NCI-H1092 treated with DMSO at 0.1 percent for 48 hours (cell line): ENCODE data around the gene ESR2.
"Not testable (repeated sequence)": the region's sequence is repeated elsewhere in the genome, so short reads cannot be mapped to it uniquely, and the experiment has no call there.

Experiments used
- DNase-seq: peaks from one replicate; lab custom pipeline; 2025; lab: John Stamatoyannopoulos, UW

Gene ESR2

DNA sequence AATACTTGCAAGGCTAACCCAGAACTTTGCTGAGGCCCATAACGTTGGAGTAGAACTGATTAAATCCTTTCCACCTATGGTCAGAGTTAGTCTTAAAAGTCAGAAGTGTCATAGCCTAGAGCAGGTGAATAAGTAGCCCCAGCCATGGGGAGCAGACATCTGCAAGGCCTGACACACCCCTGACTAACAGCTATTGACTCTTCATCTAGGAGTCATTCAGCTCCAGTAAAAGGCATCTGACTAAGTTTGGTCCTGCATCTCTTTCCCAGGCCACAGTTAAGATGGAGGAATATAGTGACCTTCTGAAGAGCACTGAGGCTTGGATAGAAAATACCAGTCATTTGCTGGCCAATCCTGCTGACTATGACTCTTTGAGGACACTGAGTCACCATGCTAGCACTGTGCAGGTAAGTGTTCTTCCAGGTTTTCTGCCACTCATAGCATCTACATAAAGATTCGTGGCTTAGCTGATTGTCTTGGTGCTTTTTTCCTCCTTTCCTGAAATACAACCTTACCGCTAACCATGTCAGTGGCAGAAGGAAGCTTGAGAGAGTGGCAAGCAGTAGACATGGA lies 212.9 kb downstream of the ESR2 start:
- no peak for DNase-seq

DNA sequence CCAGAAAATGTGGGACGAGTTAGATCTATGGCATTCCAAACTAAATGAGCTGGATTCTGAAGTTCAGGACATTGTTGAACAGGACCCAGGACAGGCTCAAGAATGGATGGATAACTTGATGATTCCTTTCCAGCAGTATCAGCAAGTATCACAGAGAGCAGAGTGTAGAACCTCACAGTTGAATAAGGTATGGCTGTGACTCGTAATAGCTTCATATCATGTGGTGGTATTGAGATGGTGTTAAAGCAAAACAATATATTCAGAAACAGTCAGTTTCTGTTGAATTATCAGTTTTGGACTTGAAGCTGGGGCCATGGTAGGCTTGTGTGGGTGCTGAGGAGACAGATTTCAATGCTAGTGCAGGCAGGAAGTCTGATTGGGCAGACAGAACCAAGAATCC lies 213.7 kb downstream of the ESR2 start:
- no peak for DNase-seq

DNA sequence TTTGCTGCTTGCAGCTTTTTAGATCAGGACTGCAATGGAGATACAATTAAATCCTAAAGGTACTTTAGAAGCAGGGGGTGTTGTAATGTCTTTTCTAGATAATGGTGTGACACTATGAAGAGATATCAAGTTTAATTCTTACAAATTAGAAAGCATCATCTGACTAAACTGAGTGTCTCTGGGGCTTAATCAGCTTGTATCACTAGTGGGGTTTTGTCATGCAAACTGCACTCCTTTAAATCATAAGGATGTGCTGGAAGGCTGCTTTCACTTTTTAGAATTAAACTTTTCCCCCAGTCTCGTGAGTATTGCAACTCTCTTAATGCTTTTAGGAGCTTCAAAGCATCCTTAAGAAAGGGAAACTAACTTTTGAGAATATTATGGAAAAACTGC lies 218.6 kb downstream of the ESR2 start:
- DNase-seq: no peak

DNA sequence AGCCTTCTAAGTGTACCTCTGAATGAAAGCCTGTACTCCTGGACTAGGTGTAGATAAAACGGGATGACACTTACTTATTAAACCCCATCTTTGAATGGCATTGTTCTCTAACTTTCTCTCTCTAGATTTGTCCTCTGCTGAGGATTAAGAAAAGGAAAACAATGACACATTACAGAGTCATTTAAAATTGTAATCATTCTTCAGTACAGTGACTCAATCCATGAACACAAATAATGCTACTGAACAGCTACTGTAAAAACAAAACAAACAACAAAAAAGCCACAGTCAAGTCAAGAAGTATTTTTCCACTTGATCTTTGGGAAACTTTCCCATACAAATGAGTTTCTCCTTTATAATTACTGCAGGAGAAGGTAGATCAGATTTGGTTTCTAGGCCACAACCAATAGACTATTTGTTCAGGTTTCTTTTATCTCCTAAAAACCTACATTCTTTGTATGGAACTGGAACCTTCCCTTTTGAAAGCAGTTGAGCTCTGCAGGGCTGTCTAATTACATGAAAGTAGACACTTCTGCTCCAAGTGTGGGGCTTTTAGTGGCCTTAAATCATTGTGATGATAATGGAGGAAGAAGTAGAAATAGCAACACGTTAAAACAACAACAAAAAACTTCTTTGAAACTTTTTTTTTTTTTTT lies 219.1 kb downstream of the ESR2 start:
- no peak for DNase-seq

DNA sequence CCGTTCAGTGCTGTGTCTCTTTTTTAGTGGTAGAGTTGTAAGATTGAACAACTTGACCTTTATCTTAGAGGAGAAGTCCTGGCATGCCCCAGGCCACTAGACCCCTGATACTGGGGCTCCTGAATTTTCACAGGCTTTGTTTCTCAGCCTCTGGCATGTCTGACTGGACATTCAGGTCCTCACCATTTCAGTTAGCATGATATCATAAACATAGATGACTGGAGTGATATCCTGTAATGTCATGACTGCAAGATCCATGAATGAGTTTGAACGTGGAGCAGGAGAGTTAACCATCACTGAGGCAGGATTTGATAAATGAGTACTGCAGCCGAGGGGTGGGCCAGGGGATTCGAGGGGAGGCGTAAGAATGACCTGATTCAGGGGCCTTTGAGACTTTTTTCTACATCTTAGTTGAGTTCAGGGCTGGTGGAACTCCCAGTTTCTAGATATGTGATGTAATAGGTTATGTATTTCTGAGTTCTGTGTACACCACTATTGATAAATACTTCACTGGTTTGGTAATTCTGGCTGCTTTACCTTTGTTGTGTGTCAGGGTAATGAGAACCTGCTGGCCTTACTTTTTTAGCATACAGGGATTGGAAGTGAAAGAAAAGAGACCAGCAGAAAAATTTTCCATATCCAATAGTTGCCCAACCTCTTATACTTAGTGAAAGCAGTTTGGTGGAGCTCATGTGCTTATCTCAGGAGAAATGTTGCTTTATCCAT lies 224.4 kb downstream of the ESR2 start:
- DNase-seq: no peak

DNA sequence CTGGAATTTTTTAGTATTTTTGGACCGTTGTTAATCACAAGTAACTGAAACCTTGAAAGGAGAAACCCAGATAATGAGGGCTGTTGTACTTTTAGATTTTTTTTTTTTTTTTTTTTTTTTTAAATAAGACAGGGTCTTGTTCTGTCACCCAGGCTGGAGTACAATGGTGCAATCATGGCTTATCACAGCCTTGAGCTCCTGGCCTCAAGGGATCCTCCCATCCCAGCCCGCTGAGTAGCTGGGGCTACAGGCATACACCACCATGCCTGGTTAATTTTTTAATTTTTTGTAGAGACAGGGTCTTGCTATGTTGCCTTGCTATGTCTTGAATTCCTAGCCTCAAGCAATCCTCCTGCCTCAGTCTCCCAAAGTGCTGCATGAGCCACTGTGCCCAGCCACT lies 229.7 kb downstream of the ESR2 start:
- DNase-seq: no peak

DNA sequence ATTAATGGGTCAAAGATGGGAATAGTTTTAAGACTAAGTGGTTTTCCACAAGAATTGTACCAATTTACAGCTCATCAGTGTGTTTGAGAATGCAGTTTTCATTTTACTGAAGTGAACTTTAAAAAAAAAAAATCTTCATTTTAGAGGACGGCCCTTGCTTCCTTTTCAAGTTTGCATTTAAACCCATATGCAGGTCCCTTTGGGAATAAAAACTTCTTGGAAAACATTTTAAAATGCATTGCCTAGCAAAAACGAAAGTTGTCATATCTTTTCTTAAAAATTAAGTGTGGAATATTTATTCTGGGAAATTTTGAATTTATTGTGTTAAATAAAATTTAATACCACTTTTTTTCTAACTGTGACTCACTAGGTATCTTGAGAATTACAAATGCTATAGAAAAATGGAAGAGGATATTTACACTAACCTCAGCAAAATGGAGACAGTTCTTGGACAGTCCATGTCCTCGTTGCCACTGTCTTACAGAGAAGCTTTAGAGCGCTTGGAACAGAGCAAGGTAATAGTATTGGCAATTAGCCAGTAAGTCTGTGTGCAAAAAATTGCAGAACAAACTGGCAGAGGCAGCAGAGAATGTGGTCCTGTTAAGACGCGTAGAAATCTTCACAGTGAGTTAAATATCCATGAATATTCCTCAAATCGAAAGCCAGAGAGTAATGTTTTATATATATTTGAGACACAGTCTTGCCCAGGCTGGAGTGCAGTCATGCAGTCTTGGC lies 231.6 kb downstream of the ESR2 start:
- no peak for DNase-seq

DNA sequence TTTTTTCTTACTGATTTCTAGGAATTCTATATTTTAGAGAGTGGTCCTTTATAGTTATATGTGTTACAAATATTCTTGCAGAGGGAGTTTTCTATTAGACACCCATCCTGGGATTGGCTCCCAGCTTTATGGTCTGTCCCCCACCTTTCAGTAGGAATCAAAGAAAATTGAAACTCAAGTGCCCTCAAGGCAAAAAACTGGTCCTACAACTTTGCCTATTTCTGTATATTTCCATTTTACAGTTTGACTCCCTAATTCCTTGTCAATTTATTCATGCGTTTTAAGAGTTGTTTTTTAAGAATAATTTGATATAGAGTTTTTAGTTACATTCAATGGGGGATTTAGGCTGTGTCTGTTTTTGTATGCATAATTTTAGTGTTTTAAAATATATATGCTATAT lies 232.5 kb downstream of the ESR2 start:
- DNase-seq: no peak

DNA sequence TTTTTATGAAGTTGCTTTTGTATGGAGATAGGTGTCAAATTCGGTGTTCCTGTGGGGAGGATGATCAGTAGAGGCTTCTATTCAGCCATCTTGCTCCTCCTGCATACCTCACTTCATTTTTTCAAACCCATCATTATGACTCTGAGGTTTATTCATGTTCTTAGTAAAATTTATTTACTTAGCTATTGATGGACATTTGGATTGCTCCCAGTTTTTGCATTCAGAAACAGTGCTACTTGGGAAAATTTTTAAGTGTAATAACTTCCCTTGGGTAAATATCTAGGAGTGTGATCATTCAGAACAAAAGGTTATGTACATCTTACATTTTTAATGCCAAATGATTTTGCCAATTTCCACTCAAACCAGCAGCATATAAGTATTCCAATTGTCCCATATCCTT lies 233.1 kb downstream of the ESR2 start:
- DNase-seq: no peak

DNA sequence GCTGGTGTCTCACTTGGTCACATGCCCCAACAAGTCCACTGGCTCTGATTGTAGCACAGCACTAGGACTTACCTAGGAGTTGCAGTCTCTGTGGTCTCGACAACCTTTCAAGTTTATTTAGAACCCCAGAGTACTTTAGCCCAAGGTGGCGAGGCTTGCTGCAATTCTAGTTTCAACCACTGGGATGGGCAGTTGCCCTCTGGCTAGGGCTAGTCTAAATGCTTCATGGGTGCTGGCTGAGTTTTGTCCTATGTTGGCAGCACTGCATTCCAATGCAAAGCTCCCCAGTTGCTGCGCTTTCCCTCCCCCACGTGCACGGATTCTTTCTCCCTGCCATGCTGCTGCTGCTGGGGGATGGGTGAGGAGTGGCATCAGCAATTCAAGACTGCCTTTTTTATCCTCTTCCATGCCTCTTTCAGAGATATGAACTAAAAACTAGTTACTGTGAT lies 233.5 kb downstream of the ESR2 start:
- DNase-seq: no peak

DNA sequence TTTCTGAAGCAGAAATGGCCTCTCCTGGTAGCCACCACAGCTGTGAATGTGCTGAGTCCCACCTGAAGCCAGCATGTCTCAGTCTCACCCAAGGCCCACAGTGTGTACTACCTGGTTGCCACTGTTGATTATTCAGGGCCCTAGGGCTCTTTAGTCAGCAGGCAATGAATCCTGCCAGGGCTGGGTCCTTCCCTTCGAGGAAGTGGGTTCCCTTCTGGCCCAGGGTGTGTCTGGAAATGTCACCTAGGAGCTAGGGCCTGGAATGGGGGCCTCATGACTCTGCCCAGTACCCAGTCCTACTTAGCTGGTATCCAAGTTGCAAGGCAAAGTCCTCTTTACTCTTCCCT lies 234.0 kb downstream of the ESR2 start:
- DNase-seq: no peak

DNA sequence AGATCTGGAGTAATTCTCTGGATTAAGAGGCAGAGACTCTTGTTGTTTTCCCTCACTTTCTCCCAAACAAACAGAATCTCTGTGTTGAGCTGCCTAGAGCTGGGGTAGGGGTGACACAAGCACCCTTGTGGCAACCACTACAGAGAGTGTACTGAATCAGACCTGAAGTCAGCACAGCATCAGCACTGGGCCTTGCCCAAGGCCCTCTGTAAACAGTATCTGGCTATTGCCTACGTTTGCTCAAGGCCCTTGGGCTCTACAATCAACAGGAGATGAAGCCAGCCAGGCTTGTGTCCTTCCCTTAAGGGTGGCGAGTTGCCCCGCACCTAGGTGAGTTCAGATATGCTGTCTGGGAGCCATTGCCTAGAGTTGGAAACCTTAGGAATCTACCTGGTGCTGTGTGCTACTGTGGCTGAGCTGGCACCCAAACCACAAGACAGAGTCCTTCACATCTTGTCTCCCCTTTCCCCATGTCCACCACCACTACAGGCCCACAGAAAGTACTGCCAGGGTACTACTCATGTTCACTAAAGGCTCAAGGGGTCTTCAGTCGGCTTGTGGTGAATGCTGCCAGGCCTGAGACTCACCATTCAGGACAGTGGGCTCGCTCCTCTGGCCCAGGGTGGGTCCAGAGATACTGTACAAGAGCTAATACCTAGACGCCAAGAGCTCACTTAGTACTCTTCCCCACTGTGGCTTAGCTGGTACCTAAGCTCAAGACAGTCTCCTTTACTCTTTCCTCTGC lies 234.5 kb downstream of the ESR2 start:
- DNase-seq: no peak

DNA sequence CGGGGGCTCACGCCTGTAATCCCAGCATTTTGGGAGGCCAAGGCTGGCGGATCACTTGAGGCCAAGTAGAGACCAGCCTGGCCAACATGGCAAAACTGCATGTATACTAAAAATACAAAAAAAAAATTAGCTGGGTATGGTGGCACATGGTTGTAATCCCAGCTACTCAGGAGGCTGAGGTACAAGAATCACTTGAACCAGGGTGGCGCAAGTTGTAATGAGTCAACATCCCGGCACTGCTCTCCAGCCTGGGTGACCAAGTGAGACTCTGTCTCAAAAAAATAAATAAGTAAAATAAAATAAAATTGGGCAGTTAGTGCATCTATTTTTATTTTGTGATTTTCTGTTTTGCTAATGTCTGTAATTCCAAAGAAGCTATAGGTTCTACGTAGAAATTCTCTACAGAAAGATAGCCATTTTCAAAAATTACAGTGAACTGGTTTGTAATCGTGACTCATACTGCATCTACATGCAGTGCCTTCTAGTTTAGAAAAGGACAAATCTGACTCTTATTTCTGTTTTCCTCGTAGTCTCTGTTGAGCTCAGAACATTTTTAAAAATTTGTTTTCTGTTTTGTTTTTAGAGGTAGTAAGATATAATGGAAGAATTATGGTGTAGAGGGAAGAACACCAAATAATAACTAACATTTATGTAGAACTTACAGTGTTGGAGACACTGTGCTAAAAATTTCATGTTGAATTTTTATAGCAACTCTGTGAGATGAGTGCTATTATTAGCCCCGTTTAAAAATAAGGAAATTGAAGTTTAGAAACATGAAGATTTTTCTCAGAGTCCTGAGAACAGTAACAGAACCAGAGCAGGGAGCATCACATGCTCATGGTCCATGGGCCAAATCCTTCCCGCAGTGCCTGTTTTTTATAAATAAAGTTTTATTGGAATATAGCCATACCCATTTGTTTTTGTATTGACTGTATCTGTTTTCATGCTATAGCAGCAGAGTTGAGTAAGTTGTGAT lies 240.2 kb downstream of the ESR2 start:
- no peak for DNase-seq

DNA sequence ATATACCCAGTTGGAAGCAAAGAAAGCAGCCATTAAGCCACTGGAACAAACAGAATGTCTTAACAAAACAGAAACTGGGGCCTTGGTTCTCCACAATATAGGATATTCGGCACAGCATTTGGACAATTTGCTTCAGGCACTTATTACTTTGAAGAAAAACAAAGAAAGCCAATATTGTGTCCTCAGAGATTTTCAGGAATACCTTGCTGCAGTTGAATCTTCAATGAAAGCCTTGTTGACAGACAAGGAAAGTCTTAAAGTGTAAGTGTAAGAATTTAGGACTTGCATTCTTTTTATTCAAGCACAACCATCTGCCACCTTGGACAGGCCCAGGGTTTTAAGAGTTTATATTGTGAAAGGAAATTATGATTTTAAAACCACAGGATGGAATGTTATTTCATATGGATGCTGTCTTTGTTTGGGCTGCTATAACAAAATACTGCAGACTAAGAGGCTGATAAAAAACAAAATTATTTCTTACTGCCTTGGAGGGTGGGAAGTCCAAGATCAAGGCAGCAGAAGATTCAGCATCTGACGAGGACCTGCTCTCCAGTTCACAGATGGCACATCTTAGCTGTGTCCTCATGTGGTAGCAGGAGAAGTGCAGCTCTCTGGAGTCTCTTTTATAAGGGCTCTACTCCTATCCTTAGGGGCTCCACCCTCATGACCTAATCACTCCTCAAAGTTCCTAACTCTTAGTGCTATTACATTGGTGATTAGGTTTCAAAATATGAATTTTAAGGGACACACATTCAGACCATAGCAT lies 244.4 kb downstream of the ESR2 start:
- no peak for DNase-seq

DNA sequence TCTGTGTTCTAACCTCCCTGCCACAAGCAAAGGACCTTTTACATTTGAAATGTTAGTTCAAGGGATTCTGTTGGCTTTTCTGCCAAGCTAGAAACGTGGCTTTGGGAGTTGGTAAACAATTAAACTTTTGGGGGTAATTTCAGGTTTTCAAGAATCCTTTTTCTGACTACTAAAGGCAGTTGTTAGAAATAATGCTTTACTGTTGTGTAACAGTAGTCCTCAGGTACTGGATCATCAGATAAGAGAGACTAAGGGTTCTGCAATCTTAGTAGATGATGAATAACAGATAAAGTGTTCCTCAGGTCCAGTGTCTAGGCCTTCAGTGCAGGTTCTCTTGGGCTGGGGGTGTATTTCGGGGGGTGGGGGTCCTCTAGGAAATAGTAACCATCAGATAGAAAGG lies 249.1 kb downstream of the ESR2 start:
- no peak for DNase-seq

DNA sequence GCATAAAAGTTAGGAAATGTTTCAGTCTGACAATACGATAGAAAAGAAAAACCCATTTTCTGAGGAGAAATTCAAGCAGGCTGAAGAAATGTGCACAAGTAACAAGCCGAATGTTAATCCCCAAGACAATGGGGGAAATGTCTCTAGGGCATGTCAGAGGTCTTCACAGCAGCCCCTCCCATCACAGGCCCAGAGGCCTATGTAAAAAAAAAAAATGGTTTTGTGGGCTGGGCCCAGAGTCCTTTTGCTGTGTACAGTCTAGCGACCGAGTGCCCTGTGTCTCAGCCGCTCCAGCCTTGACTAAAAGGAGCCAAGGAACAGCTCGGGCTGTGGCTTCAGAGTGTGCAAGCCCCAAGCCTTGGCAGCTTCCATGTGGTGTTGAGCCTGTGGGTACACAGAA lies 250.9 kb downstream of the ESR2 start:
- DNase-seq: not testable (repeated sequence)

DNA sequence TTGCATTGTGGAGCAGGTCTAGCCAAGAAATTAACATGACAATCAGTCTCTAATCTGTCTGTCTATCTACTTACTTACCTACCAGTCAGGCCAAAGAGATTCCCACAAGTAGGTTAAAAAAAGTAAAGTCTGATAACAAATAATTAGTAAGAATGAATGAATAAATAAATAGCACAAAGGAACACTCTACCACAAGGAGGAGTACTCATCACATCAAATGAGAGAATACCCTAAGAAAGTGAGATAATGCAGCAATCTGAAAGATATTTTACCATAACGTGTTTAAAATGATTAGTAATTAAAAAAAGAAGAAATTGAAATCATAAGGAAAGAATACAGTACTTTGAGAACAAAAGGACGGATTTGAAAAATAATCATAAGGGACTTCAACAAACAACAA lies 254.1 kb downstream of the ESR2 start:
- no peak for DNase-seq

DNA sequence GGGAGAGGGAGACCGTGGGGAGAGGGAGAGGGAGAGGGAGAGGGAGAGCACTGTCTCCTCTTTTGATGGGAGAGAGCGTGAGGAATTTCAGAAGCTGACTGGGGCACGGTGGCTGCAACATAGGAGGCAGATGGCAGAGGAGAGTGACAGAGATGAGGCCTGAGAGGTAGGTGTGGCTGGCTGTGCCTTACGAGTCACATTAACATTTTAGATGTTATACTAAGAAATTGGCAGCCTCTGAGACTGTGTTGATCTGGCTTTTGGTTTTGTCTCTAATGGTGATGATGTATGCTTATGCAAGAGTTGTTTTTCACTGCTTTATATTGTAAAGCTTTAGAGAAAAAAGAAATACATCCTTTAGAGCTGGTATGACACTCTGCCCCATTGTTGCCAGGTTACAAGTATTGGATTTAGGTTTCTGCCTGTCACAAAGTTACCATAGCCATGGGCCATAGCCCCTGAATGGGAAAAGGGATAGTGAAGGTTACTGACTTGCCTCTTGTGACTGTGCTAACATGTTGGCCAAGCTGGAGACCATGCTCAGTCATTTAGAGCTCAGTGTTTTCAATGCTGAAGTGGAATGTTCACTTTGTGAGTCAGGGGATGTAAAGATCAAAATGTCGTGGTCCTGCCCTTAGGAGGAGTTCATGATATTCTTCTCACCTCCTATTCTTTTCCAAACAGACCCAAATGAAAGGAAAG lies 255.2 kb downstream of the ESR2 start:
- no peak for DNase-seq

DNA sequence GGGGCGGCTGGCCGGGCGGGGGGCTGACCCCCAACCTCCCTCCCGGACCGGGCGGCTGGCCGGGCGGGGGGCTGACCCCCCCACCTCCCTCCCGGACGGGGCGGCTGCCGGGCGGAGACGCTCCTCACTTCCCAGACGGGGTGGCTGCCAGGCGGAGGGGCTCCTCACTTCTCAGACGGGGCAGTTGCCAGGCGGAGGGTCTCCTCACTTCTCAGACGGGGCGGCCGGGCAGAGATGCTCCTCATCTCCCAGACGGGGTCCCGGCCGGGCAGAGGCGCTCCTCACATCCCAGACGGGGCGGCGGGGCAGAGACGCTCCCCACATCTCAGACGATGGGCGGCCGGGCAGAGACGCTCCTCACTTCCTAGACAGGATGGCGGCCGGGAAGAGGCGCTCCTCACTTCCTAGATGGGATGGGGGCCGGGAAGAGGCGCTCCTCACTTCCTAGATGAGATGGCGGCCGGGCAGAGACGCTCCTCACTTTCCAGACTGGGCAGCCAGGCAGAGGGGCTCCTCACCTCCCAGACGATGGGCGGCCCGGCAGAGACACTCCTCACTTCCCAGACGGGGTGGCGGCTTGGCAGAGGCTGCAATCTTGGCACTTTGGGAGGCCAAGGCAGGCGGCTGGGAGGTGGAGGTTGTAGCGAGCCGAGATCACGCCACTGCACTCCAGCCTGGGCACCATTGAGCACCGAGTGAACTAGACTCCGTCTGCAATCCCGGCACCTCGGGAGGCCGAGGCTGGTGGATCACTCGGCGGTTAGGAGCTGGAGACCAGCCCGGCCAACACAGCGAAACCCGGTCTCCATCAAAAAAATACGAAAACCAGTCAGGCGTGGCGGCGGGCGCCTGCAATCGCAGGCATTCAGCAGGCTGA lies 256.1 kb downstream of the ESR2 start:
- DNase-seq: not testable (repeated sequence)
